GM18907 (cell line): ENCODE results near the gene CACNG3.
"Not testable (repeated sequence)": the region's sequence is repeated elsewhere in the genome, so short reads cannot be mapped to it uniquely, and the experiment has no call there.

Source experiments
- ATAC-seq: cut with Tn5 transposase; IDR thresholded peaks from one replicate; pipeline ENCODE4 v1.9.1; 2021; ENCODE audit warnings: mild to moderate bottlenecking, moderate library complexity; ENCODE audit not compliant: unreplicated experiment

The CACNG3 gene

GRCh38 chr16:24328835-24329452 is 72.8 kb downstream of the CACNG3 start:
- no peak for ATAC-seq

DNA sequence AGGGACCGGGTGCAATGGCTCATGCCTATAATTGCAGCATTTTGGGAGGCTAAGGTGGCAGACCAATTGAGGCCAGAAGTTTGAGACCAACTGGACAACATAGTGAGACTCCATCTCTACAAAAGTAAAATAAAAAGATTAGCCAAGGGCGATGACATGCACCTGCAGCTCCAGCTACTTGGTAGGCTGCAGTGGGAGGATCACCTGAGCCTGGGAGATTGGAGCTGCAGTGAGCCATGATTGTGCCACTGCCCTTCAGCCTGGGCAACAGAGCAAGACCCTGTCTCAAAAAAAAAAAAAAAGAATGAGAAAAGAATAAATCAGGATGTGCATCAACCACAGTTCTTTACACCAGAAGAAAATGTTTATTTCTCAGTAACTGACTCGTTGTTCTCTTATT is 76.0 kb downstream of the CACNG3 start:
- ATAC-seq: no peak

DNA sequence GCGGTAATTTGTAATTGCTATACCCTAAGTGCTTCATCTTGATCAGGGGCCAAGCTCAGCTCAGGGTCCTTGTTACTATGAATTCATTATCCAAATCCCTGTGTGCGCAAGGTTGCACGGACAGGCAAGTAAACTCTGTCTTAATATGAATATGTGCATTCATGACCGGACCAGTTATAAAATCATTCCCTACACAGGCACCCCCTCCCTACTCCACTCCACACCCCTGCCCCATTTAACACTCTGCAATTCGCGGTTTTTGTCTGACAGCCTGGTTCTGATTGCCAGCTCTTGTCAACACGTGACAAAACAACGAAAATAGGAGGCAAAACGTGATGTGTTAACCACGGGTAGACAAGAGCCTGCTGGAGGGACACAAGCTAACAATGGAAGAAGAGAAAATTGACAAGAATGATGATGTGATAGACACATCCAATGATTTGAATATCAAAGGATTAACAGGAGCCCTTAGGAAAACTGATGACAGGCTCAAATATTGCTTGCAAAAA is 76.5 kb downstream of the CACNG3 start:
- ATAC-seq: no peak

DNA sequence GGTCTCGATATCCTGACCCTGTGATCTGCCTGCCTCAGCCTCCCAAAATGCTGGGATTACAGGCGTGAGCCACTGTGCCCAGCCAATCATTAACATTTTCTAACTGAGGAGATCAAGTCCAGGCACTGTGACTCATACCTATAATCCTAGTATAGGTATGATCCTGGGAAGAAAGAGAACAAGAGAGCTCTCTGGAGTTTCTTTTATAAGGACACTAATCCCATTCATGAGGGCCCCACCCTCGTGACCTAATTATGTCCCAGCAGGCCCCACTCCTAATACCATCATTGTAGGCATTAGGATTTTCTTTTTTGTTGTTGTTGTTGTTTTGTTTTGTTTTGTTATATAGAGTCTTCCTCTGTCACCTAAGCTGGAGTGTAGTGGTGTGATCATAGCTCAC is 80.4 kb downstream of the CACNG3 start:
- ATAC-seq: no peak

GRCh38 chr16:24337013-24337412 is 80.9 kb downstream of the CACNG3 start:
- ATAC-seq: no peak

DNA sequence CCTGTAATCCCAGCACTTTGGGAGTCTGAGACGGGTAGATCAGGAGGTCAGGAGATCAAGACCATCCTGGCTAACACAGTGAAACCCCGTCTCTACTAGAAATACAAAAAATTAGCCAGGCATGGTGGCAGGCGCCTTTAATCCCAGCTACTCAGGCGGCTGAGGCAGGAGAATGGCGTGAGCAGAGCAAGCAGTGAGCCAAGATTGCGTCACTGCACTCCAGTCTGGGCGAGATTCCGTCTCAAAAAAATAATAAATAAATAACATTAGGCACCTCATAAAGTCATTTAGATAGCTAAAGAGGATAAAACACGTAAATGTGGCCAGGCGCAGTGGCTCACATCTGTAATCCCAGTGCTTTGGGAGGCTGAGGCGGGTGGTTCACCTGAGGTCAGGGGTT is 87.7 kb downstream of the CACNG3 start:
- not testable (repeated sequence) for ATAC-seq

GRCh38 chr16:24344784-24345183 is 88.6 kb downstream of the CACNG3 start:
- ATAC-seq: no peak

- no peak for ATAC-seq
Measured at GRCh38 chr16:24345704-24346103, 89.6 kb downstream of the CACNG3 start.

- ATAC-seq: no peak
Measured at GRCh38 chr16:24346734-24347133, 90.6 kb downstream of the CACNG3 start.

- no peak for ATAC-seq
Measured at GRCh38 chr16:24347556-24347955, 91.4 kb downstream of the CACNG3 start.

- no peak for ATAC-seq
Measured at GRCh38 chr16:24348545-24349290, 92.6 kb downstream of the CACNG3 start.

DNA sequence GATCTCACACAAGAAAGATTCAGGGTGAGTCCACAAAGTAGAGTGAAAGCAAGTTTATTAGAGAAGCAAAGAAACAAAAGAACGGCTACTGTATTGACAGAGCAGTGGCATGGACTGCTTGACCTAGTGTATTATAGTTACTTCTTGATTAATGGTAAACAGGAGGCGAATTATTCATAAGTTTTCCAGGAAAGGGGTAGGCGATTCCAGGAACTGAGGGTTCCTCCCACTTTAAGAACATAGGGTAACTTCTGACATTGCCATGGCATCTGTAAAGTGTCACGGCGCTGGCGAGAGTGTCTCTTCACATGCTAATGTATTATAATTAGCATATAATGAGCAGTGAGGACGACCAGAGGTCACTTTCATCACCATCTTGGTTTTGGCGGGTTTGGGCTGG is 93.2 kb downstream of the CACNG3 start:
- ATAC-seq: no peak

DNA sequence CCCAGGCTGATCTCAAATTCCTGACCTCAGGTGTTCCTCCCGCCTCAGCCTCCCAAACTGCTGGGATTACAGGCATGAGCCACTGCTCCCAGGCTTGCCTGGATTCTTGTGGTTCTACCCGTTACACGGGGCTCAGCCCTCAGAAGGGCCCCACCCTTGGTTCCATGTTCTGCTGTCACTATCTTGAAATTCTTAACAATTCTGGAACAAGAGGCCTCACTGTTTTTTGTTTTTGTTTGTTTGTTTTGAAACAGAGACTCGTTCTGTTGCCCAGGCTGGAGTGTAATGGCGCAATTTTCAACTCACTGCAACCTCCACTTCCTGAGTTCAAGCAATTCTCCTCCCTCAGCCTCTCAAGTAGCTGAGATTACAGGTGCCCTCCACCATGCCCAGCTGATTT is 96.6 kb downstream of the CACNG3 start:
- no peak for ATAC-seq

GRCh38 chr16:24353622-24354021 is 97.5 kb downstream of the CACNG3 start:
- ATAC-seq: no peak

DNA sequence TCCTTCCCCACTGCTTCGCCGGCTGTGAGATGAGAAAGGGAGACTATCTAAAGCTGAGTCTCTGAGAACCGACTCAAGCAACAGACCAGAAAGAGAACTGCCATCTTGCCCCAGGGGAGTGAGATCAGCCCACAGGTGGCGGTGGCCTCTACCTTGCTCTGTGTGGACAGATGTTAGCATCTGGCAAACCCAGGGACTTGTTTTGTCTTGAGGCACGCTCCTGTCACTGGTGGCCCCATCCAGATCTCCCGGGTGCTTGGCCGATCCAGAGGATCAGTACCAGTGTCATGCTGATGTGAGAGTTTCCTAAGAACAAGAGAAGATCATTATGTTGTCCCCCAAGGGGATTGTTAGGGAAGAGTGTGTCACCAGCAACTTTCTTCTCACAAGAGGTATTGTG is 101.4 kb downstream of the CACNG3 start:
- ATAC-seq: no peak

- ATAC-seq: no peak
Measured at GRCh38 chr16:24358117-24358516, 102.0 kb downstream of the CACNG3 start.

GRCh38 chr16:24359490-24359889 is 103.4 kb downstream of the CACNG3 start:
- ATAC-seq: no peak

GRCh38 chr16:24360936-24361335 is 104.8 kb downstream of the CACNG3 start:
- no peak for ATAC-seq

GRCh38 chr16:24364596-24364995 is 108.5 kb downstream of the CACNG3 start:
- ATAC-seq: no peak

- no peak for ATAC-seq
Measured at GRCh38 chr16:24367186-24367710, 111.1 kb downstream of the CACNG3 start.

DNA sequence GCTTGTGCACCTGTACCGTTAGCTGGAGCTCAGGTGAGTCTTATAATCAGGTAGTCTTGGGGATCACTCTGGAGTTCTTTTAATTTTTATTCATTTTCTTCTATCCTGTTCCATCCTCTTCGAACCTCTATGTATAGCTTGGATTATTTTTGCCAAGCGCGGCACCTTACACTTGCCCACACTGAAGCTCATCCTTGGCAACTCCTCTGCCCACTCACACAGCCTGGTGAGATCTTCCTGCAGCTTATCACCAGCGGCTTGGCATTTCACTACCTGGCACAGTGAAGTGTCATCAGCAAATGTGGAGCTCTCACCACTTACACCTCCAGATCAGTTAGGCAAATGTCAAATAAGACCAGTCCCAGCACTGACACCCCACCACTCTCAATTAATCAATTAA is 116.7 kb downstream of the CACNG3 start:
- no peak for ATAC-seq

DNA sequence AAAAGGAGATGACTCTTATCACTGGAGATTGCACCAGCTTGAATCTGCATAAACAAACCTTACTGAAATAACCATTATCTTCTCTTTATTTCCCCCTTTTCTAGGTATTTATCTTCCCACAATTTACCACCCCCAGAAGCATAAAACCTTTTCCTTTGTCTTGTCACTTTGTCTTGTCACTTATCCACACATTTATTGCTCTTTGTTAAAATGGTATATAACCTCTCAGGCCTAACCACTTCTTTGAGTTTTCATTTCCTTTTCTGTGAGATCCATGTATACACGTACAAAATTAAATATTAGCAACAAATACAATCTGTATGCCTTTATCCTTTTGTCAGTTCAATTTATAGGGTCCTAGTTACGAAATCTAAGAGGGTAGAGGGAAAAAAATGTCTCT is 122.9 kb downstream of the CACNG3 start:
- no peak for ATAC-seq
